Measurements from ENCODE around the gene LINGO3. TPM values are rescaled to one million over a fixed set of nuclear protein-coding genes. Genes with fewer than 3 reads are reported as not detected.
"Not testable (repeated sequence)": the region's sequence is repeated elsewhere in the genome, so short reads cannot be mapped to it uniquely, and the experiment has no call there.

Gene LINGO3
- 0.08 TPM in 1 of 2 replicates, not detected in the other for total RNA-seq (2014; rRNA removed; shearing (Covaris generic))
- 0.04 and 0.42 TPM in 2 replicates for polyA plus RNA-seq (2015; cell fraction: cytosol; rRNA removed)
- polyA plus RNA-seq (2015; cell fraction: nucleus; rRNA removed): not detected in 2 replicates

- no peak for DNase-seq (ENCODE audit: low read depth, low spot score)
- in situ Hi-C loops (cut with HindIII; ENCODE audit: low pct_unique_long_range_greater_than_20kb, low sequenced_read_pairs): no loop called here
Measured at GRCh38 chr19:2308114-2308556, at the start of gene LINGO3. Gene LINGO3 (minus strand): TSS chr19:2308154. CDS start chr19:2291776, 16,378 bp downstream.

GRCh38 chr19:2356036-2356646, 48.2 kb upstream of the LINGO3 start:
- no peak for DNase-seq (ENCODE audit: low read depth, low spot score)
- in situ Hi-C loops (cut with HindIII; ENCODE audit: low pct_unique_long_range_greater_than_20kb, low sequenced_read_pairs): no loop called here

- DNase-seq (ENCODE audit: low read depth, low spot score): no peak
- in situ Hi-C loops (cut with HindIII; ENCODE audit: low pct_unique_long_range_greater_than_20kb, low sequenced_read_pairs): no loop called here
Measured at GRCh38 chr19:2355168-2356035, 47.4 kb upstream of the LINGO3 start.

- in situ Hi-C loops (cut with HindIII; ENCODE audit: low pct_unique_long_range_greater_than_20kb, low sequenced_read_pairs): no loop called here
- DNase-seq (ENCODE audit: low read depth, low spot score): no peak
Measured at GRCh38 chr19:2354670-2355069, 46.7 kb upstream of the LINGO3 start.

- no peak for DNase-seq (ENCODE audit: low read depth, low spot score)
- in situ Hi-C loops (cut with HindIII; ENCODE audit: low pct_unique_long_range_greater_than_20kb, low sequenced_read_pairs): no loop called here
Measured at GRCh38 chr19:2353887-2354592, 46.1 kb upstream of the LINGO3 start.

GRCh38 chr19:2353159-2353886, 45.4 kb upstream of the LINGO3 start:
- in situ Hi-C loops (cut with HindIII; ENCODE audit: low pct_unique_long_range_greater_than_20kb, low sequenced_read_pairs): no loop called here
- DNase-seq (ENCODE audit: low read depth, low spot score): no peak

- DNase-seq (ENCODE audit: low read depth, low spot score): no peak
- in situ Hi-C loops (cut with HindIII; ENCODE audit: low pct_unique_long_range_greater_than_20kb, low sequenced_read_pairs): no loop called here
Measured at GRCh38 chr19:2352121-2352520, 44.2 kb upstream of the LINGO3 start.

GRCh38 chr19:2351591-2351990, 43.6 kb upstream of the LINGO3 start:
- DNase-seq (ENCODE audit: low read depth, low spot score): no peak
- in situ Hi-C loops (cut with HindIII; ENCODE audit: low pct_unique_long_range_greater_than_20kb, low sequenced_read_pairs): no loop called here

GRCh38 chr19:2350656-2351055, 42.7 kb upstream of the LINGO3 start:
- in situ Hi-C loops (cut with HindIII; ENCODE audit: low pct_unique_long_range_greater_than_20kb, low sequenced_read_pairs): no loop called here
- no peak for DNase-seq (ENCODE audit: low read depth, low spot score)

GRCh38 chr19:2349818-2350217, 41.9 kb upstream of the LINGO3 start:
- DNase-seq (ENCODE audit: low read depth, low spot score); in situ Hi-C loops (cut with HindIII; ENCODE audit: low pct_unique_long_range_greater_than_20kb, low sequenced_read_pairs): not testable (repeated sequence)

GRCh38 chr19:2345794-2346663, 38.1 kb upstream of the LINGO3 start:
- in situ Hi-C loops (cut with HindIII; ENCODE audit: low pct_unique_long_range_greater_than_20kb, low sequenced_read_pairs): no loop called here
- no peak for DNase-seq (ENCODE audit: low read depth, low spot score)

GRCh38 chr19:2345076-2345475, 37.1 kb upstream of the LINGO3 start:
- in situ Hi-C loops (cut with HindIII; ENCODE audit: low pct_unique_long_range_greater_than_20kb, low sequenced_read_pairs): no loop called here
- no peak for DNase-seq (ENCODE audit: low read depth, low spot score)

- DNase-seq (ENCODE audit: low read depth, low spot score): no peak
- in situ Hi-C loops (cut with HindIII; ENCODE audit: low pct_unique_long_range_greater_than_20kb, low sequenced_read_pairs): no loop called here
Measured at GRCh38 chr19:2344381-2344870, 36.5 kb upstream of the LINGO3 start.

GRCh38 chr19:2343289-2343982, 35.5 kb upstream of the LINGO3 start:
- no peak for DNase-seq (ENCODE audit: low read depth, low spot score)

GRCh38 chr19:2342656-2343288, 34.8 kb upstream of the LINGO3 start:
- in situ Hi-C loops (cut with HindIII; ENCODE audit: low pct_unique_long_range_greater_than_20kb, low sequenced_read_pairs): no loop called here

More at GRCh38 chr19:2343289-2343982, 35.5 kb upstream of the LINGO3 start:
- in situ Hi-C loops (cut with HindIII; ENCODE audit: low pct_unique_long_range_greater_than_20kb, low sequenced_read_pairs): no loop called here

More at GRCh38 chr19:2342656-2343288, 34.8 kb upstream of the LINGO3 start:
- no peak for DNase-seq (ENCODE audit: low read depth, low spot score)

Measured in SK-MEL-5 (cell line).